ENCODE results near the gene PHACTR4. TPM values are rescaled to one million over a fixed set of nuclear protein-coding genes. Genes with fewer than 3 reads are reported as not detected.

Gene PHACTR4
- total RNA-seq, 1 experiment from 2014 or later = 50.7 TPM

GRCh38 chr1:28437924-28438699 lies 68.6 kb downstream of the PHACTR4 start:
- ChIA-PET CTCF (interaction anchor here (0.6 kb wide), 1 partner anchor 586 kb away, joined by 6 read pairs; no protein-coding TSS in a partner anchor), POLR2A (interaction anchor here (0.6 to 10.2 kb wide), 31 partner anchors 12 to 1715 kb away, joined by 3 to 237 read pairs (median 7); partner anchors contain the start of genes RCC1, SESN2, TAF12 and YTHDF2)
- peaks cover 21% of the 10 kb centered on the region for H3K4me1 Mint-ChIP-seq (ENCODE audit: insufficient read depth, unreplicated experiment)
- peak overlapping the region; percentile 93 for H3K27ac Mint-ChIP-seq (ENCODE audit: low read depth, unreplicated experiment)
- peak overlapping the region; percentile 89 for H3K4me3 Mint-ChIP-seq (ENCODE audit: unreplicated experiment)
- intact Hi-C loops (cut with micrococcal nuclease) = loop anchor here (1.0 kb wide), 1 partner anchor 21 kb away; no protein-coding TSS in a partner anchor
- peaks cover 7% of the 10 kb centered on the region for H3K36me3 Mint-ChIP-seq (ENCODE audit: insufficient read depth, unreplicated experiment)
- H3K27me3 Mint-ChIP-seq (ENCODE audit: insufficient read depth, unreplicated experiment) = no peaks in the 10 kb centered on the region
- no peak for TF ChIP-seq CTCF (IDR thresholded peaks at IDR 0.05; ENCODE audit: unreplicated experiment)
- peak; percentile 98 for DNase-seq (ENCODE audit: unreplicated experiment)
- BruUV-seq (replicated peaks) = TSS peak; percentile 79
- H3K9me3 Mint-ChIP-seq (ENCODE audit: unreplicated experiment) = no peaks in the 10 kb centered on the region

DNA sequence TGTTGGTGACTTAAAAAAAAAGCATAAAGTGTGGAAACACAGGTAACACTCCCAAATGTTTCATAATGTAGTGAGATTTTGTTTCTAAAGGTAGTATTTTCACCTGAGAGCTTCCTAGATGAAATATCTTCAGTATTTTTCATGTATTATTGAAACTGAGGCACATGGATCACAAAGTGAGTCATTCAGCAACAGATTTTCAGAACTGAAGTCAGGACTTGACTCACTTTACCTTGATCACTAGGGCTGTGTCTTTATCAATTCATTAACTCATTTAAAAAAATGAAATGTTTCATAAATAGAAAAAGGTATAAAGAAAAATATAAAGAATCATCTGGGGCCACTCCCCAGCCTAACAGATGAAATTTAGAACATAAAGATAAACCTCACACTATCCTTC lies 69.8 kb downstream of the PHACTR4 start:
- peaks cover 7% of the 10 kb centered on the region for H3K36me3 Mint-ChIP-seq (ENCODE audit: insufficient read depth, unreplicated experiment)
- no TSS peak for BruUV-seq (replicated peaks)
- TF ChIP-seq CTCF (IDR thresholded peaks at IDR 0.05; ENCODE audit: unreplicated experiment) = no peak
- no peak for DNase-seq (ENCODE audit: unreplicated experiment)
- no peaks in the 10 kb centered on the region for H3K27me3 Mint-ChIP-seq (ENCODE audit: insufficient read depth, unreplicated experiment)
- intact Hi-C loops (cut with micrococcal nuclease) = no loop called here
- H3K27ac Mint-ChIP-seq (ENCODE audit: low read depth, unreplicated experiment) = peak overlapping the region; percentile 93
- POLR2A ChIA-PET = interaction anchor here (0.6 to 10.2 kb wide), 17 partner anchors 11 to 896 kb away, joined by 3 to 237 read pairs (median 13); partner anchors contain the start of genes ATP5IF1, RCC1 and SESN2
- H3K9me3 Mint-ChIP-seq (ENCODE audit: unreplicated experiment) = no peaks in the 10 kb centered on the region
- CTCF ChIA-PET = interaction anchor here (0.7 kb wide), 1 partner anchor 20 kb away, joined by 3 read pairs; no protein-coding TSS in a partner anchor
- H3K4me3 Mint-ChIP-seq (ENCODE audit: unreplicated experiment) = peak overlapping the region; percentile 89
- peaks cover 24% of the 10 kb centered on the region for H3K4me1 Mint-ChIP-seq (ENCODE audit: insufficient read depth, unreplicated experiment)

- CTCF ChIA-PET = no interaction called here
- peaks cover 24% of the 10 kb centered on the region for H3K4me1 Mint-ChIP-seq (ENCODE audit: insufficient read depth, unreplicated experiment)
- TF ChIP-seq CTCF (IDR thresholded peaks at IDR 0.05; ENCODE audit: unreplicated experiment) = no peak
- POLR2A ChIA-PET = interaction anchor here (0.7 to 1.9 kb wide), 3 partner anchors 8 to 24 kb away, joined by 3 to 5 read pairs (median 5); no protein-coding TSS in a partner anchor
- DNase-seq (ENCODE audit: unreplicated experiment) = no peak
- no peaks in the 10 kb centered on the region for H3K9me3 Mint-ChIP-seq (ENCODE audit: unreplicated experiment)
- peaks cover 14% of the 10 kb centered on the region for H3K36me3 Mint-ChIP-seq (ENCODE audit: insufficient read depth, unreplicated experiment)
- intact Hi-C loops (cut with micrococcal nuclease) = no loop called here
- no peak overlapping the region for H3K27ac Mint-ChIP-seq (ENCODE audit: low read depth, unreplicated experiment)
- H3K4me3 Mint-ChIP-seq (ENCODE audit: unreplicated experiment) = no peak overlapping the region
- no peaks in the 10 kb centered on the region for H3K27me3 Mint-ChIP-seq (ENCODE audit: insufficient read depth, unreplicated experiment)
- no TSS peak for BruUV-seq (replicated peaks)
Measured at GRCh38 chr1:28441674-28442073, 72.1 kb downstream of the PHACTR4 start.

DNA sequence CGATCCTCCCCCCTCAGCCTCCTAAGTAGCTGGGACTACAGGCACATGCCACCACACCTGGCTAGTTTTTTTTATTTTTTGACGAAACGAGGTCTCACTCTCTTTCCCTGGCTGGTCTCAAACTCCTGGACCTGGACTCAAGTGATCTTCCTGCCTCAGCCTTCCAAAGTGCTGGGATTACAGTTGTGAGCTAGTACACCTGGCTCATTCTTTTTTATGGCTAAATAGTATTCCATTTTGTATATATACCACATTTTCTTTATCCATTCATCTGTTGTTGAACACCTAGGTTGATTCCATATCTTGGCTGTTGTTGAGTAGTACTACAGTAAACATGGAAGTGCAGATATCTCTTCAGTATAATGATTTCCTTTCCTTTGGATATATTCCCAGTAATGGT lies 74.0 kb downstream of the PHACTR4 start:
- no peak overlapping the region for H3K27ac Mint-ChIP-seq (ENCODE audit: low read depth, unreplicated experiment)
- H3K4me1 Mint-ChIP-seq (ENCODE audit: insufficient read depth, unreplicated experiment) = peaks cover 12% of the 10 kb centered on the region
- no peaks in the 10 kb centered on the region for H3K27me3 Mint-ChIP-seq (ENCODE audit: insufficient read depth, unreplicated experiment)
- H3K4me3 Mint-ChIP-seq (ENCODE audit: unreplicated experiment) = no peak overlapping the region
- peaks cover 14% of the 10 kb centered on the region for H3K36me3 Mint-ChIP-seq (ENCODE audit: insufficient read depth, unreplicated experiment)
- intact Hi-C loops (cut with micrococcal nuclease) = no loop called here
- POLR2A ChIA-PET = interaction anchor here (1.3 to 1.9 kb wide), 2 partner anchors 22 to 64 kb away, joined by 5 to 7 read pairs; no protein-coding TSS in a partner anchor
- no peaks in the 10 kb centered on the region for H3K9me3 Mint-ChIP-seq (ENCODE audit: unreplicated experiment)
- no peak for TF ChIP-seq CTCF (IDR thresholded peaks at IDR 0.05; ENCODE audit: unreplicated experiment)
- BruUV-seq (replicated peaks) = no TSS peak
- DNase-seq (ENCODE audit: unreplicated experiment) = no peak
- CTCF ChIA-PET = interaction anchor here (0.6 to 1.3 kb wide), 2 partner anchors 25 to 377 kb away, joined by 5 read pairs; no protein-coding TSS in a partner anchor

Data from MCF 10A (cell line).